Measurements from ENCODE around the gene DCC. TPM values are rescaled to one million over a fixed set of nuclear protein-coding genes. Genes with fewer than 3 reads are reported as not detected.

DCC gene
- total and polyA plus RNA-seq, 9 donors: under 0.01 to 0.77 (median 0.30) TPM; not detected in 3

DNA sequence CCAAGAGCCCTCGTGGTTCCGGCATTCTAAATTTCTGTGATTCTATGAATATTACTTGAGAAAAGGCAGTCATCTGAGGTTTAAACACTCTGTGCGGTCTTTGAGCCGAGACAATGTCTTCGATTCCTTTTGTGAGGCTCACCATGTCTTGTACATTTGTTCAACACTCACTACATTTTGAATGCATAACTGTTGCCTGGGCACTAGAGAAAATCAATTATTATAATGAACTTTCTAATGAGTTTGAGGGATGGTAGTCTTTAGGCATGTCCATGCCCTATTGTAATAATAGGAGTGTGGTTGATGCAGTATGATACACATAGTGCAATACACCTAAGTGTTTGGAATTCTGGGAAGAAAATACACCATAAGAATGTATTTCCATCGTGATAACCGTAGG lies 1181.1 kb downstream of the DCC start:
- H3K4me1 ChIP-seq (ENCODE audit: insufficient read depth): no peaks in the 10 kb centered on the region
- no peak for DNase-seq
- WGBS, 3 donors: 86 to 93% (median 92%) methylated on average over 7 of the region's 7 CpGs
- H3K36me3 ChIP-seq: no peaks in the 10 kb centered on the region
- H3K27me3 ChIP-seq: no peaks in the 10 kb centered on the region
- H3K27ac ChIP-seq: no peak overlapping the region
- H3K9me3 ChIP-seq: no peaks in the 10 kb centered on the region
- intact Hi-C loops (cut with DNase I): no loop called here
- no peak for TF ChIP-seq POLR2A (IDR thresholded peaks at IDR 0.05)
- TF ChIP-seq, protein P1, sequence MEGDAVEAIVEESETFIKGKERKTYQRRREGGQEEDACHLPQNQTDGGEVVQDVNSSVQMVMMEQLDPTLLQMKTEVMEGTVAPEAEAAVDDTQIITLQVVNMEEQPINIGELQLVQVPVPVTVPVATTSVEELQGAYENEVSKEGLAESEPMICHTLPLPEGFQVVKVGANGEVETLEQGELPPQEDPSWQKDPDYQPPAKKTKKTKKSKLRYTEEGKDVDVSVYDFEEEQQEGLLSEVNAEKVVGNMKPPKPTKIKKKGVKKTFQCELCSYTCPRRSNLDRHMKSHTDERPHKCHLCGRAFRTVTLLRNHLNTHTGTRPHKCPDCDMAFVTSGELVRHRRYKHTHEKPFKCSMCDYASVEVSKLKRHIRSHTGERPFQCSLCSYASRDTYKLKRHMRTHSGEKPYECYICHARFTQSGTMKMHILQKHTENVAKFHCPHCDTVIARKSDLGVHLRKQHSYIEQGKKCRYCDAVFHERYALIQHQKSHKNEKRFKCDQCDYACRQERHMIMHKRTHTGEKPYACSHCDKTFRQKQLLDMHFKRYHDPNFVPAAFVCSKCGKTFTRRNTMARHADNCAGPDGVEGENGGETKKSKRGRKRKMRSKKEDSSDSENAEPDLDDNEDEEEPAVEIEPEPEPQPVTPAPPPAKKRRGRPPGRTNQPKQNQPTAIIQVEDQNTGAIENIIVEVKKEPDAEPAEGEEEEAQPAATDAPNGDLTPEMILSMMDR (IDR thresholded peaks at IDR 0.05): no peak
- TF ChIP-seq EP300 (IDR thresholded peaks at IDR 0.05): no peak
- H3K4me3 ChIP-seq: no peak overlapping the region

DNA sequence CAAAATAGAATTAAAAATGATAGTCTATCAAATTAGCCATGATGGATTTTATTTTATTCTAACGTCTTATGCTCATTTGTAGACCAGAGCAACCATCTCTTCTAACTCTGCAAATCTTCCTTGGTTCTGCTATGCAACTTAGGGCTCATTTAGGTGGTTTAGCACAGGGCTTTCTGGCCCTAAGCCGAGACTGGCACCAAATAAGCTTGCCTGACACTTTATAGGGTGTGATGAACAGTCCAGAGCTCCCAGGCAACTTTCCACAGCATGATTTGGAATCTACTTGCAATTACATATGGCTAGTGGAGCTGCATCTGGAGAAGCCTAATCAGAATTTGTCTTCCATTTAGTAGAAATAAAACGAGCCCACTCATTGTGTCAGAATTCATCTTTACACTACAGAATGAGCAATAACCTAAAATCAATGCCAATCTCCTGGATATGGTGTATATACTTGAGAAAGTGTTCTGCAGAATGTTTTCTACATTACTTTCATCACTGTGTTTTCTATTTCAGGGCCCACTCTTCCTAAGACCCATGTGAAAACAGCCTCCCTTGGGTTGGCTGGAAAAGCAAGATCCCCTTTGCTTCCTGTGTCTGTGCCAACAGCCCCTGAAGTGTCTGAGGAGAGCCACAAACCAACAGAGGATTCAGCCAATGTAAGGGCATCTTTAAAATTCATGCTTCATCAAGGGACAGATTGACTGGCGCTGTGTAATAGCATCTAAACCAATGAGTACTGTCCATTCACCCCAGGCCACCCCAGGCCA lies 1186.3 kb downstream of the DCC start:
- H3K36me3 ChIP-seq: no peaks in the 10 kb centered on the region
- H3K27ac ChIP-seq: no peak overlapping the region
- intact Hi-C loops (cut with DNase I): no loop called here
- TF ChIP-seq EP300 (IDR thresholded peaks at IDR 0.05): no peak
- TF ChIP-seq POLR2A (IDR thresholded peaks at IDR 0.05): no peak
- TF ChIP-seq, protein P1 (IDR thresholded peaks at IDR 0.05): no peak
- DNase-seq: no peak
- no peaks in the 10 kb centered on the region for H3K9me3 ChIP-seq
- no peak overlapping the region for H3K4me3 ChIP-seq
- 75 to 81% (median 78%) methylated on average over 4 of the region's 4 CpGs for WGBS, 3 donors
- H3K27me3 ChIP-seq: no peaks in the 10 kb centered on the region
- H3K4me1 ChIP-seq (ENCODE audit: insufficient read depth): no peaks in the 10 kb centered on the region

DNA sequence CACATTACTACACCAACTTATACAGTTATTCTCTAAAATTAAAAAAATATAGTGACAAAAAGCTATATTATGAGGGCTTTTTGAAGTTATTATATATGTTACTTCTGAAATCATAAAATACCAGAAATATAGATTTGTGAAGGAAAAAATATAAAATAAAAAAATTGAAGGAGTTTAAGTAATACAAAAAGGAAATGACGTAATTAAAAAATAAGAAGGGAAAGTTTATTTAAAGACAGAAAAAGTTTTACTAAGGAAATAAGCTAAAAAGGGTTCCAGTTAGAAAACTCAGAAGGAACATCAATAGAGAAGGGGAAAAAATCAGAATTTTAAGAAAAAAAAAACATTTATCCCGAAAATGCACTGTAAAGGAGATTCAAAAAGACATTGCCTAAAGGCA lies 1187.4 kb downstream of the DCC start:
- Histone ChIP-seq H3K4me3 (no peak overlapping the region), H3K27me3 (no peaks in the 10 kb centered on the region), H3K36me3 (no peaks in the 10 kb centered on the region), H3K4me1 (ENCODE audit: insufficient read depth) (no peaks in the 10 kb centered on the region), H3K27ac (no peak overlapping the region), H3K9me3 (no peaks in the 10 kb centered on the region)
- TF ChIP-seq POLR2A (IDR thresholded peaks at IDR 0.05) (no peak), EP300 (IDR thresholded peaks at IDR 0.05) (no peak)
- TF ChIP-seq, protein P1 (IDR thresholded peaks at IDR 0.05): no peak
- WGBS, 3 donors: 83 to 88% (median 84%) methylated on average over 2 of the region's 2 CpGs
- intact Hi-C loops (cut with DNase I): no loop called here
- DNase-seq: no peak

GRCh38 chr18:53531187-53531586 lies 1191.2 kb downstream of the DCC start:
- no peak overlapping the region for H3K27ac ChIP-seq
- DNase-seq: no peak

More at GRCh38 chr18:53531187-53531586, 1191.2 kb downstream of the DCC start:
- no peak overlapping the region for H3K4me3 ChIP-seq
- no peaks in the 10 kb centered on the region for H3K4me1 ChIP-seq (ENCODE audit: insufficient read depth)
- no peak for TF ChIP-seq EP300 (IDR thresholded peaks at IDR 0.05)
- TF ChIP-seq, protein P1 (IDR thresholded peaks at IDR 0.05): no peak
- TF ChIP-seq POLR2A (IDR thresholded peaks at IDR 0.05): no peak
- no peaks in the 10 kb centered on the region for H3K27me3 ChIP-seq
- intact Hi-C loops (cut with DNase I): no loop called here
- H3K36me3 ChIP-seq: no peaks in the 10 kb centered on the region
- H3K9me3 ChIP-seq: no peaks in the 10 kb centered on the region
